ENCODE results near the gene ZNF326.

The ZNF326 gene

GRCh38 chr1:90074566-90074965 lies 79.7 kb downstream of the ZNF326 start:
- no peak for DNase-seq

DNA sequence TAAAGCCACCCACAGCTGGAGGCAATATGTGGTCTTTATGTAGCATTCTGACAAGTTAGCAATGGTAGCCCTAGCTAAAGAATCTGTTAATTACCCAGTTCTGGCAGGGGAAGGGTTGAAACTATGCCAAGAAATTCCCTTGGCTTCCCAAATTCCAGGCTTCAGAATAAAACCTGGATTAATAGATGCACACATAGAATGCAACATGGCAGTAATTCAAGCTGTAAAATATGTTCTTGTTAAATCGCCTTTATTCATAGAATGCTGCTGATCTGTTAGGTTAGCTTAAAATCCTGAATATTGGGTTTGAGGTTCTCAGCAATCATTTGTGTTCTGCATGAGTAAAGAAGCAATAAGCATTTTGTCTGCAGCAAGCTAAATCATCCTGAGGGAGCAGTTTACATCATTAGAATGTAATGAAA lies 80.1 kb downstream of the ZNF326 start:
- DNase-seq: no peak

- DNase-seq: no peak
These were observed 89.1 kb downstream of the ZNF326 start for GRCh38 chr1:90083995-90084394.

All from suppressor macrophage (primary cell).